ENCODE measurements around the gene ZFYVE21.

DNA sequence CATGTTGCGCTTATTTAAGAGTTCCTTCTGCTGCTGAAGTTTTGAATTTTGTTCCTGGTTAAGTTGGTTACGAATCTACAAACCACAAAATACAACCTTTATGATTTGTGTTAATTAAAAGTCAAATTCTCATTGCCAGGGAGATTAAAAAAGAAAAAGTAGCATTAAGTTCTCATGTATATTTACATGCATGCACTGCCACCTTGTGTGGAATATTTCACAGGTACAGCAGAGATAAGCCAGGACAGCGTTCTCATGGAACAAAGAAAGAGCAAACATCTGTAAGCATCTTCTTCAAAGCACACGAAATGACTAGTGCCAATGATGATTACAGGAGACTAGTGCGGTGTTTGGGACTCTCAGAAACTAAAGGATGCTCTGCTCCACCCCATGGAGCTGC, 34.2 kb downstream of the ZFYVE21 start:
- TF ChIP-seq GATA2 (IDR thresholded peaks at IDR 0.05; ENCODE audit: low read depth, low read length) (no peak), GATA3 (IDR thresholded peaks at IDR 0.05; ENCODE audit: low read depth, low read length) (no peak)
